HCT116 (cell line): ENCODE data around the gene ATXN7L1.

Source experiments
- EGR1 ChIP-seq: IDR thresholded peaks from 2 replicates; pipeline ENCODE4 v1.6.1; 2012; ENCODE audit warnings: low read depth
- POLR2AphosphoS5 ChIP-seq: IDR thresholded peaks from 2 replicates; pipeline ENCODE4 v1.6.1; 2011; ENCODE audit warnings: mild to moderate bottlenecking, low read depth, low read length, moderate library complexity
- RAD21 ChIP-seq: IDR thresholded peaks from 2 replicates; pipeline ENCODE4 v1.6.1; 2012; ENCODE audit warnings: low read depth, mild to moderate bottlenecking
- TF ChIP-seq, protein P1 (sequence below), 3 experiments: fragments of 200-600 bp in 1 of 3; sonication (generic) in 1 of 3; IDR thresholded peaks in 2 of 3; conservative IDR thresholded peaks in 1 of 3; 2 replicates each; pipeline ENCODE4 v1.5.1; 2012 to 2017; ENCODE audit warnings: low read depth in 2 of 3, low read length in 2 of 3, antibody characterized with exemption in 1 of 3, borderline replicate concordance in 1 of 3, control low read depth in 1 of 3, mild to moderate bottlenecking in 1 of 3, mixed read lengths in 1 of 3, mixed run types in 1 of 3, moderate library complexity in 1 of 3; ENCODE audit not compliant: insufficient read depth in 1 of 3

DNA sequence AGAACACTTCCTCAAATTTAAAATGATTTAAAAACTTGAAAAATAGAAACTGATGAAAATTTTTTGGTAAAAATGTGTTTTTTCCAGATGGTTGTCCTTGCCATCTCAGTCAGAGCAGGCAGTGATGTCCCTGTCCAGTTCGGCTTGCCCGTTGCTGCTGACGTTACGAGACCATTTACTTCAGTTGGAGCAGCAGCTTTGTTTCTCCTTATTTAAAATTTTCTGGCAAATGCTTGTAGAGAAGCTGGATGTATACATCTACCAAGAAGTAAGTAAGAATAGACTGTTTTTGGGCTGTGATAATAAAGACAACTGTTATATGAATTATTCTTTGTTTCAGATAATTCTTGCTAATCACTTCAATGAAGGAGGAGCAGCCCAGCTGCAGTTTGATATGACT, 311.2 kb downstream of the ATXN7L1 start:
- TF ChIP-seq, protein P1, sequence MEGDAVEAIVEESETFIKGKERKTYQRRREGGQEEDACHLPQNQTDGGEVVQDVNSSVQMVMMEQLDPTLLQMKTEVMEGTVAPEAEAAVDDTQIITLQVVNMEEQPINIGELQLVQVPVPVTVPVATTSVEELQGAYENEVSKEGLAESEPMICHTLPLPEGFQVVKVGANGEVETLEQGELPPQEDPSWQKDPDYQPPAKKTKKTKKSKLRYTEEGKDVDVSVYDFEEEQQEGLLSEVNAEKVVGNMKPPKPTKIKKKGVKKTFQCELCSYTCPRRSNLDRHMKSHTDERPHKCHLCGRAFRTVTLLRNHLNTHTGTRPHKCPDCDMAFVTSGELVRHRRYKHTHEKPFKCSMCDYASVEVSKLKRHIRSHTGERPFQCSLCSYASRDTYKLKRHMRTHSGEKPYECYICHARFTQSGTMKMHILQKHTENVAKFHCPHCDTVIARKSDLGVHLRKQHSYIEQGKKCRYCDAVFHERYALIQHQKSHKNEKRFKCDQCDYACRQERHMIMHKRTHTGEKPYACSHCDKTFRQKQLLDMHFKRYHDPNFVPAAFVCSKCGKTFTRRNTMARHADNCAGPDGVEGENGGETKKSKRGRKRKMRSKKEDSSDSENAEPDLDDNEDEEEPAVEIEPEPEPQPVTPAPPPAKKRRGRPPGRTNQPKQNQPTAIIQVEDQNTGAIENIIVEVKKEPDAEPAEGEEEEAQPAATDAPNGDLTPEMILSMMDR (IDR thresholded peaks at IDR 0.05 in 2 of 3, conservative IDR thresholded peaks at IDR 0.05 in 1 of 3; ENCODE audit: borderline replicate concordance in 1 of 3, insufficient read depth in 1 of 3, low read depth in 2 of 3, low read length in 2 of 3) = no peak
- TF ChIP-seq RAD21 (no peak), POLR2AphosphoS5 (no peak), EGR1 (no peak)
